Activated T-cell treated with anti-CD3 and anti-CD28 coated beads, Interleukin-2, amount 50 U/mL, for 72 hours (primary cell): ENCODE measurements around the gene APOLD1. TPM values are rescaled to one million over a fixed set of nuclear protein-coding genes. Genes with fewer than 3 reads are reported as not detected.

Source experiments
- total RNA-seq, 2 donors: library from RNA; stranded (reverse); gene quantifications; one replicate each; pipeline ENCODE4 v1.2.3, GENCODE V29; 2022

Gene APOLD1
- total RNA-seq, 2 donors from 2014 or later: 10.4 to 12.8 TPM

Other genes with a start within 250 kb of the APOLD1 start
- gene DUSP16, start 222.8 kb upstream of the APOLD1 start, total RNA-seq: 100 to 1,000 TPM; 105 to 129 TPM
- gene CREBL2, start 173.8 kb upstream of the APOLD1 start, total RNA-seq: 10 to 100 TPM; 27.7 to 32.7 TPM
- 10 to 100 TPM; 34.2 to 50.4 TPM for gene GPR19, start 89.5 kb upstream of the APOLD1 start, total RNA-seq
- gene CDKN1B, start 68.3 kb upstream of the APOLD1 start, total RNA-seq: 10 to 100 TPM; 54.2 to 67.2 TPM
- gene DDX47, start 27.7 kb downstream of the APOLD1 start, total RNA-seq: 10 to 100 TPM; 58.2 to 67.8 TPM
- gene GPRC5A, start 105.9 kb downstream of the APOLD1 start, total RNA-seq: under 1 TPM; 0.32 to 0.60 TPM
- not detected for gene GPRC5D, start 166.5 kb downstream of the APOLD1 start, total RNA-seq
- gene HEBP1, start 214.6 kb downstream of the APOLD1 start, total RNA-seq: 10 to 100 TPM; 28.3 to 30.4 TPM